SK-N-SH (cell line): Measurements from ENCODE around the gene POT1. TPM values are rescaled to one million over a fixed set of nuclear protein-coding genes. Genes with fewer than 3 reads are reported as not detected.

Experiments used
- CTCF ChIA-PET: fragments of 300-600, 350-600 bp; formaldehyde crosslinking; extraction: SDS; loops from one replicate; lab custom pipeline; 2021; lab: Yijun Ruan, JAX
- POLR2A ChIA-PET: fragments of 350-600 bp; sonication (Branson Sonifier 250); formaldehyde crosslinking; extraction: SDS; loops from one replicate; lab custom pipeline; 2020; ENCODE audit warnings: antibody characterized with exemption, inconsistent platforms; lab: Yijun Ruan, JAX
- DNase-seq: peaks from one replicate; pipeline ENCODE4 v3.0.0; 2012
- H2AFZ ChIP-seq: fragments of 200-600 bp; sonication (generic); 2 replicates; pipeline ENCODE4 v1.8.1; 2016; ENCODE audit warnings: antibody characterized with exemption, mild to moderate bottlenecking, low read depth
- H3F3A ChIP-seq: fragments of 200-600 bp; sonication (generic); replicated peaks from 2 replicates; pipeline ENCODE3; 2016; ENCODE audit warnings: antibody characterized with exemption, mild to moderate bottlenecking; ENCODE audit not compliant: insufficient read depth
- H3K27ac ChIP-seq, 2 experiments: fragments of 200-500 bp in 1 of 2; fragments of 200-600 bp in 1 of 2; sonication (Bioruptor generic) in 1 of 2; sonication (generic), shearing (Covaris generic) in 1 of 2; 2 replicates each; pipeline versions ENCODE4 v1.5.1 to v1.6.1; 2014 to 2016; ENCODE audit warnings: low read depth in 2 of 2, inconsistent platforms in 1 of 2, low read length in 1 of 2, mild to moderate bottlenecking in 1 of 2, mixed read lengths in 1 of 2
- H3K27me3 ChIP-seq: fragments of 200-600 bp; sonication (generic), shearing (Covaris generic); 2 replicates; pipeline ENCODE4 v1.6.1; 2016; ENCODE audit warnings: mixed run types; ENCODE audit not compliant: insufficient read depth
- H3K36me3 ChIP-seq, 2 experiments: fragments of 200-500 bp in 1 of 2; fragments of 200-600 bp in 1 of 2; sonication (Bioruptor generic) in 1 of 2; sonication (generic) in 1 of 2; replicated peaks in 1 of 2; 2 replicates each; pipeline versions ENCODE3 to v1.5.1; 2014 to 2016; ENCODE audit warnings: low read length in 1 of 2, mild to moderate bottlenecking in 1 of 2; ENCODE audit not compliant: insufficient read depth in 2 of 2, control insufficient read depth in 1 of 2
- H3K4me1 ChIP-seq, 2 experiments: fragments of 200-500 bp in 1 of 2; fragments of 200-600 bp in 1 of 2; sonication (Bioruptor generic) in 1 of 2; sonication (generic), shearing (Covaris generic) in 1 of 2; 2 replicates each; pipeline versions ENCODE4 v1.5.1 to v1.6.1; 2014 to 2016; ENCODE audit warnings: low read depth in 1 of 2, low read length in 1 of 2, mixed run types in 1 of 2; ENCODE audit not compliant: insufficient read depth in 2 of 2, control insufficient read depth in 1 of 2
- H3K4me2 ChIP-seq: fragments of 200-600 bp; sonication (generic), shearing (Covaris generic); 2 replicates; pipeline ENCODE4 v1.6.1; 2017; ENCODE audit warnings: mixed run types
- H3K4me3 ChIP-seq, 2 experiments: fragments of 200-500 bp in 1 of 2; fragments of 200-600 bp in 1 of 2; sonication (Bioruptor generic) in 1 of 2; sonication (generic), shearing (Covaris generic) in 1 of 2; 2 replicates each; pipeline versions ENCODE4 v1.5.1 to v1.8.1; 2014 to 2016; ENCODE audit warnings: low read depth in 2 of 2, inconsistent platforms in 1 of 2, low read length in 1 of 2, mild to moderate bottlenecking in 1 of 2, mixed read lengths in 1 of 2, moderate library complexity in 1 of 2
- H3K79me2 ChIP-seq: fragments of 200-600 bp; sonication (generic); 2 replicates; pipeline ENCODE4 v1.8.1; 2017; ENCODE audit warnings: mild to moderate bottlenecking; ENCODE audit not compliant: insufficient read depth
- H3K9ac ChIP-seq: fragments of 200-600 bp; sonication (generic); 2 replicates; pipeline ENCODE4 v1.6.1; 2017; ENCODE audit warnings: mixed run types
- H3K9me2 ChIP-seq: fragments of 200-600 bp; sonication (generic); 2 replicates; pipeline ENCODE4 v1.6.1; 2017; ENCODE audit warnings: mixed run types
- H3K9me3 ChIP-seq: fragments of 200-600 bp; sonication (generic); 2 replicates; pipeline ENCODE4 v1.6.1; 2017; ENCODE audit warnings: mixed run types, mild to moderate bottlenecking, moderate library complexity
- H4K20me1 ChIP-seq: fragments of 200-600 bp; sonication (generic); 2 replicates; pipeline ENCODE4 v1.6.1; 2017; ENCODE audit warnings: mild to moderate bottlenecking, mixed run types; ENCODE audit not compliant: insufficient read depth
- CHD2 ChIP-seq: fragments of 150-350 bp; IDR thresholded peaks from 2 replicates; pipeline ENCODE4 v1.6.1; 2018; ENCODE audit warnings: low read length; ENCODE audit not compliant: partially characterized antibody
- ELF1 ChIP-seq: IDR thresholded peaks from 2 replicates; pipeline ENCODE4 v1.4.0; 2012
- GATA2 ChIP-seq: sonication (generic); formaldehyde crosslinking; IDR thresholded peaks from 2 replicates; pipeline ENCODE4 v1.5.0; 2020; ENCODE audit warnings: mild to moderate bottlenecking, missing genetic modification reagents
- NFIC ChIP-seq: IDR thresholded peaks from 2 replicates; pipeline ENCODE4 v1.4.0; 2012; ENCODE audit warnings: borderline replicate concordance
- SMC3 ChIP-seq: IDR thresholded peaks from 2 replicates; pipeline ENCODE4 v1.6.1; 2012; ENCODE audit warnings: low read depth, low read length, improper control_type of control experiment
- TCF12 ChIP-seq: IDR thresholded peaks from 2 replicates; pipeline ENCODE4 v1.4.0; 2012
- polyA plus RNA-seq, 3 experiments: library from polyadenylated mRNA; depleted of rRNA; stranded (reverse); fragments of >200 nt; gene quantifications; 2 replicates each; pipeline ENCODE4 v1.2.3, GENCODE V29; 2012
- TF ChIP-seq, protein P1 (sequence below): IDR thresholded peaks from 2 replicates; pipeline ENCODE4 v1.4.0; 2012; ENCODE audit warnings: low read depth
- TF ChIP-seq, protein P2 (sequence below): fragments of 200-600 bp; sonication (generic); IDR thresholded peaks from 2 replicates; pipeline ENCODE4 v1.6.1; 2017; ENCODE audit warnings: antibody characterized with exemption, mild to moderate bottlenecking, moderate library complexity
- TF ChIP-seq, protein P3 (sequence below): IDR thresholded peaks from 2 replicates; pipeline ENCODE4 v1.6.1; 2012; ENCODE audit warnings: mild to moderate bottlenecking, low read depth, low read length, moderate library complexity
- TF ChIP-seq, protein P4 (sequence below): IDR thresholded peaks from 2 replicates; pipeline ENCODE4; 2012

Gene POT1
- polyA plus RNA-seq, 1 of the 3 experiments (the other 2 are of a cell fraction), result 18.1 TPM

DNA sequence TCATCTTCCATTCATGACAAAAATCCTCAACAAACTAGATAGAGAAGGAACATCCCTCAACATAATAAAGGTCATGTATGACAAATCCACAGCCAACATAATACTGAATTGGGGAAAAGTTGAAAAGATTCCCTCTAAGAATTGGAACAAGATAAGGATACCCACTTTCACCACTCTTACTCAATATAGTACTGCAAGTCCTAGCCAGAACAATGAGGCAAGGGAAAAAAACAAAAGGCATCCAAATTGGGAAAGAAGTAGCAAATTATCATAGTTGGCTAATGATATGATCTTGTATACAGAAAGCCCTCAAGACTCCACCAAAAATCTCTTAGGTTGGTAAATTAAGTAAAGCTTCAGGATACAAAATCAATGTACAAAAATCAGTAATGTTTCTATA lies 4.7 kb downstream of the POT1 start:
- CTCF ChIA-PET, result no interaction called here

More for the DNA sequence above, 4.7 kb downstream of the POT1 start:
- Histone ChIP-seq H3K9me2 (no peaks in the 10 kb centered on the region), H3K4me2 (no peak overlapping the region), H3K79me2 (peaks cover 94% of the 10 kb centered on the region), H3K9ac (no peak overlapping the region), H3F3A (peaks cover 6% of the 10 kb centered on the region), H3K27ac (no peak overlapping the region), H2AFZ (no peak overlapping the region), H3K9me3 (no peaks in the 10 kb centered on the region), H3K36me3 (peaks cover 4 to 22% of the 10 kb centered on the region in 2 experiments), H3K4me3 (no peak overlapping the region), H3K27me3 (no peaks in the 10 kb centered on the region), H4K20me1 (0 out of 2 replicates have a peak, but pooled peaks cover 4% of the 10 kb centered on the region), H3K4me1 (peaks cover 4 to 7% of the 10 kb centered on the region in 2 experiments; a peak in 2 of 4 replicates)
- POLR2A ChIA-PET, result no interaction called here
- no peak for DNase-seq
- TF ChIP-seq NFIC (no peak), GATA2 (CRISPR knock-in tag) (no peak), ELF1 (no peak), CHD2 (no peak), TCF12 (no peak), SMC3 (no peak)
- TF ChIP-seq, protein P1, sequence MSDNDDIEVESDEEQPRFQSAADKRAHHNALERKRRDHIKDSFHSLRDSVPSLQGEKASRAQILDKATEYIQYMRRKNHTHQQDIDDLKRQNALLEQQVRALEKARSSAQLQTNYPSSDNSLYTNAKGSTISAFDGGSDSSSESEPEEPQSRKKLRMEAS, result no peak
- TF ChIP-seq, protein P2, sequence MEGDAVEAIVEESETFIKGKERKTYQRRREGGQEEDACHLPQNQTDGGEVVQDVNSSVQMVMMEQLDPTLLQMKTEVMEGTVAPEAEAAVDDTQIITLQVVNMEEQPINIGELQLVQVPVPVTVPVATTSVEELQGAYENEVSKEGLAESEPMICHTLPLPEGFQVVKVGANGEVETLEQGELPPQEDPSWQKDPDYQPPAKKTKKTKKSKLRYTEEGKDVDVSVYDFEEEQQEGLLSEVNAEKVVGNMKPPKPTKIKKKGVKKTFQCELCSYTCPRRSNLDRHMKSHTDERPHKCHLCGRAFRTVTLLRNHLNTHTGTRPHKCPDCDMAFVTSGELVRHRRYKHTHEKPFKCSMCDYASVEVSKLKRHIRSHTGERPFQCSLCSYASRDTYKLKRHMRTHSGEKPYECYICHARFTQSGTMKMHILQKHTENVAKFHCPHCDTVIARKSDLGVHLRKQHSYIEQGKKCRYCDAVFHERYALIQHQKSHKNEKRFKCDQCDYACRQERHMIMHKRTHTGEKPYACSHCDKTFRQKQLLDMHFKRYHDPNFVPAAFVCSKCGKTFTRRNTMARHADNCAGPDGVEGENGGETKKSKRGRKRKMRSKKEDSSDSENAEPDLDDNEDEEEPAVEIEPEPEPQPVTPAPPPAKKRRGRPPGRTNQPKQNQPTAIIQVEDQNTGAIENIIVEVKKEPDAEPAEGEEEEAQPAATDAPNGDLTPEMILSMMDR, result no peak
- TF ChIP-seq, protein P3, sequence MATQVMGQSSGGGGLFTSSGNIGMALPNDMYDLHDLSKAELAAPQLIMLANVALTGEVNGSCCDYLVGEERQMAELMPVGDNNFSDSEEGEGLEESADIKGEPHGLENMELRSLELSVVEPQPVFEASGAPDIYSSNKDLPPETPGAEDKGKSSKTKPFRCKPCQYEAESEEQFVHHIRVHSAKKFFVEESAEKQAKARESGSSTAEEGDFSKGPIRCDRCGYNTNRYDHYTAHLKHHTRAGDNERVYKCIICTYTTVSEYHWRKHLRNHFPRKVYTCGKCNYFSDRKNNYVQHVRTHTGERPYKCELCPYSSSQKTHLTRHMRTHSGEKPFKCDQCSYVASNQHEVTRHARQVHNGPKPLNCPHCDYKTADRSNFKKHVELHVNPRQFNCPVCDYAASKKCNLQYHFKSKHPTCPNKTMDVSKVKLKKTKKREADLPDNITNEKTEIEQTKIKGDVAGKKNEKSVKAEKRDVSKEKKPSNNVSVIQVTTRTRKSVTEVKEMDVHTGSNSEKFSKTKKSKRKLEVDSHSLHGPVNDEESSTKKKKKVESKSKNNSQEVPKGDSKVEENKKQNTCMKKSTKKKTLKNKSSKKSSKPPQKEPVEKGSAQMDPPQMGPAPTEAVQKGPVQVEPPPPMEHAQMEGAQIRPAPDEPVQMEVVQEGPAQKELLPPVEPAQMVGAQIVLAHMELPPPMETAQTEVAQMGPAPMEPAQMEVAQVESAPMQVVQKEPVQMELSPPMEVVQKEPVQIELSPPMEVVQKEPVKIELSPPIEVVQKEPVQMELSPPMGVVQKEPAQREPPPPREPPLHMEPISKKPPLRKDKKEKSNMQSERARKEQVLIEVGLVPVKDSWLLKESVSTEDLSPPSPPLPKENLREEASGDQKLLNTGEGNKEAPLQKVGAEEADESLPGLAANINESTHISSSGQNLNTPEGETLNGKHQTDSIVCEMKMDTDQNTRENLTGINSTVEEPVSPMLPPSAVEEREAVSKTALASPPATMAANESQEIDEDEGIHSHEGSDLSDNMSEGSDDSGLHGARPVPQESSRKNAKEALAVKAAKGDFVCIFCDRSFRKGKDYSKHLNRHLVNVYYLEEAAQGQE, result no peak
- TF ChIP-seq, protein P4, sequence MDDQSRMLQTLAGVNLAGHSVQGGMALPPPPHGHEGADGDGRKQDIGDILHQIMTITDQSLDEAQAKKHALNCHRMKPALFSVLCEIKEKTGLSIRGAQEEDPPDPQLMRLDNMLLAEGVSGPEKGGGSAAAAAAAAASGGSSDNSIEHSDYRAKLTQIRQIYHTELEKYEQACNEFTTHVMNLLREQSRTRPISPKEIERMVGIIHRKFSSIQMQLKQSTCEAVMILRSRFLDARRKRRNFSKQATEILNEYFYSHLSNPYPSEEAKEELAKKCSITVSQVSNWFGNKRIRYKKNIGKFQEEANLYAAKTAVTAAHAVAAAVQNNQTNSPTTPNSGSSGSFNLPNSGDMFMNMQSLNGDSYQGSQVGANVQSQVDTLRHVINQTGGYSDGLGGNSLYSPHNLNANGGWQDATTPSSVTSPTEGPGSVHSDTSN, result no peak
